HG03103 (cell line): Measurements from ENCODE around the gene TTYH1.
"Not testable (repeated sequence)": the region's sequence is repeated elsewhere in the genome, so short reads cannot be mapped to it uniquely, and the experiment has no call there.

Experiments
- ATAC-seq: cut with Tn5 transposase; IDR thresholded peaks from one replicate; pipeline ENCODE4 v1.9.1; 2021; ENCODE audit warnings: low read depth; ENCODE audit not compliant: unreplicated experiment

The TTYH1 gene

DNA sequence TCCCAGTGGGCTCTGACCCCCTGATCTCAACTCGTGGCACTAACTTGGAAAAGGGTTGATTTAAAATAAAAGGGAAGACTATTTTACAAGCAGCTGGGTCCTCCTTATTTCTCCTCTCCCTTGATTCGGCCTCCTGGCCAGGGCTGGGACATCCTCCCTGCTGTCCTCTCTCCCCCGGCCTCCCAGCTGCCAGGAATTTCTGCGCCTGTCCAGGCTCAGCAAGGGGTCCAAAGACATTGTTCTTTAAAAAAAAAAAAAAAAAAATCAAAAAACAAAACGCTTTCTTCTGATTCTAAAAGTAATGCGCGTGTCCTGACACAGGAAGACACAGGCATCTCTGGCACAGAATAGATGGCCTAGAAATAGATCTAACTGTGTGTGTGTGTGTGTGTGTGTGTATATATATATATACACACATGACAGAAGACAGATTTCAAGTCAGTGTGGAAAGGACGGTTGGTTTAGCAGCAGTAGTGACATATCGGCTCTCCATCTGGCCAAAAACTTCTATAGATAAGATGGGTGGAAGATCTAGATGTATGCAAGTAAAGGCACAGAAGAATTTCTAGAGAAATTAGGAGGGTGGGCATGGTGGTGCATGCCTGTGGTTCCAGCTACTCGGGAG, 21.5 kb downstream of the TTYH1 start:
- ATAC-seq: no peak

- ATAC-seq: no peak
These were observed 24.0 kb downstream of the TTYH1 start for GRCh38 chr19:54439174-54439851.

DNA sequence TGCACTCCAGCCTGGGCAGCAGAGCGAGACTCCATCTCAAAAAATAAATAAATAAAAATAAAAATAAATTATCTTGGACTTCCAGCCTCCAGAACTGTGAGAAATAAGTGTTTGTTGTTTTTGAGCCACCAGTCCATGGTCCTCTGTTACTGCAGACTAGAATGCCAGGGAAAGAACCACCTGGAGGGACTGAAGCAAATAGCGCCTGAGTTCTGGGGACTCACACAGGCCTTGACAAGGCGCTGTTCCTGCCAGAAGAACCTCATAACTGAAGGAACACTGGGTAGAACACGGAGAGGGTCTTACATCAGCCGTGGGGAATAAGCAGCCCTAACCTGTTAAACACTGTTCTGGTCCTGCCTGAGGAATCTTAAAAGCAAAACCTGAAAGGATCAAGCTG, 25.4 kb downstream of the TTYH1 start:
- no peak for ATAC-seq

GRCh38 chr19:54444737-54445136, 29.5 kb downstream of the TTYH1 start:
- no peak for ATAC-seq

DNA sequence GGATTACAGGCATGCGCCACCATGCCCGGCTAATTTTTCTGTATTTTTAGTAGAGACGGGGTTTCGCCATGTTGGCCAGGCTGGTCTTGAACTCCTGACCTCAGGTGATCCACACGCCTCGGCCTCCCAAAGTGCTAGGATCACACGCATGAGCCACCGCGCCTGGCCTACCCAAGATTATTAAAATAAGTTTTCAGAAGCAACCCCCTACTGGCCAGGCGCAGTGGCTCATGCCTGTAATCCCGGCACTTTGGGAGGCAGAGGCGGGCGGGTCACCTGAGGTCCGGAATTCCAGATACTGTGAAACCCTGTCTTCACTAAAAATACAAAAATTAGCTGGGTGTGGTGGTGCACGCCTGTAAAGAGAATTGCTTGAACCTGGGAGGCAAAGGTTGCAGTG, 31.1 kb downstream of the TTYH1 start:
- not testable (repeated sequence) for ATAC-seq

DNA sequence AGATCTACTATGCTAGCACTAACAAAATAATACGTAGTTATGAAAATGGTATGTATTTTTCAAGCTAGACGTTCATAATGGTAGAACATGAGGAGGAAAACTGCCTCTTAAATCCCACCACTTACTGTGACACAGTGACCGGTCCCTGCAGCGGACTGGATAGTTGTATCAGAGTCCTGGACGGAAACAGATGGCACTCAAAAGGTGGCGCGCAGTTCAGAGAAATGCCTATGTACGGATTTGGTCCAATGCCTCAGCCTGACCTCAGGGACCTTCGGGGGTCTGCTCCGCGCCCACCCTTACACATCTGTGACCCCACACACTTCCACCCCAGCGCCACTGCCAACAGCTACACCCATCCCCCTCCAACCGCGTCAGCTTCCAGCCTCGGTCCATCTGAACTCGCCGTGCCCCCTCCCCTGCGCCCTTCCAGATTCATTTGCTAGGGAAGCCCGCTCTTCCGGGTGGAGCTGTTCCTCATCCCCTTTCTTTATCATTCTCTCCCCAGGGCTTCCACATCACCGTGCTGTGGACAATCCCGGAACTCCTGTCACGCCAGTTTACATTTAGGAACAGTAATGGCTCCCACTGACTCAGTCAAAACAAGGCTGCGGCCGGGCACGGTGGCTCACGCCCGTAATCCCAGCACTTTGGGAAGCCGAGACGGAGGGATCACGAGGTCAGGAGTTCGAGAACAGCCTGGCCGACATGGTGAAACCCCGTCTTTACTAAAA, 32.9 kb downstream of the TTYH1 start:
- peak; percentile 16 for ATAC-seq

DNA sequence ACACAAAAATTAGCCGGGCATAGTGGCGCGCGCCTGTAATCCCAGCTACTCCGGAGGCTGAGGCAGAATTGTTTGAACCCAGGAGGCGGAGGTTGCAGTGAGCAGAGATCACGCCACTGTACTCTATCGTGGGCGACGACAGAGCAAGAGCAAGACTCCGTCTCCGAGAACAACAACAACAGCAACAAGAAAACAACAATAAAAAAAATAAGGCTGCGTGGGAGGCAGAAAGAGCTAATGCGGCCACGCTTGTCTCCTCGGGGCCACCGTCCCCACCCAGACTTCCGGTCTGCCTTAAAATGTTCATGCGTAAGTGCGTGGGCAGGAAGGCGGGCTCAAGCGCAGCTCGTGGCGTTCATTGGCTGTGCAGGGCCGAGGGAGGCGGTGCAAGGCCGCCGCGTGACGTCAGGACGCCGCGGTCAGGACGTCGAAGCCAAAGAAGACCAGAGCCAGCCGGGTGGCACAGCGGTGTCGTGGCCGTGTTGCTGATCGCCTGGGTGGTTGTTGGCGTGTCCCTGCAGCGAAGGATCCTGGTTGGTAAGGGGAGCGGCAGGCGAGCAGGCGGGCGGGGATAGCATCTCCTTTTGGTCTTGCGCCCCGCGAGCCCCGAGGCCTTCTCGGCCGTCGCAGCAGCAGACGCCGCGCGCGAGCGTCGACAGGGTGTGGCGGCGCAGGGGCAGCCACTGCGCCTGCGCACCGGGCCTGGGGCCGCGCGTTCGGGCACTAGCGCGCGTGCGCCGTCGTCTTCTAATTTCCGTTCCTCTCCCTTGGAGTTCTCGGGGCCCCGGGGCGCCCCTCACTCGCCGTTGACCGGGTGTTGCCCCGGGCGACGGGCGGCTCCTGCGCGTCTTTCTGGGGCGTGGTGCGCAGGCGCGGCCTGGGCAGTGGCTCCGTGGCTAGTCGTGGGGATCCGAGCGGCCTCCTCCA, 33.8 kb downstream of the TTYH1 start, which contains the start of gene LENG8:
Gene LENG8, plus strand, starts transcription at position 426 of the 927 bp plus-strand sequence. CDS start 2,146 bp downstream, outside the sequence.
- peak; percentile 85 for ATAC-seq

GRCh38 chr19:54449701-54450069, 34.4 kb downstream of the TTYH1 start:
- ATAC-seq: no peak

DNA sequence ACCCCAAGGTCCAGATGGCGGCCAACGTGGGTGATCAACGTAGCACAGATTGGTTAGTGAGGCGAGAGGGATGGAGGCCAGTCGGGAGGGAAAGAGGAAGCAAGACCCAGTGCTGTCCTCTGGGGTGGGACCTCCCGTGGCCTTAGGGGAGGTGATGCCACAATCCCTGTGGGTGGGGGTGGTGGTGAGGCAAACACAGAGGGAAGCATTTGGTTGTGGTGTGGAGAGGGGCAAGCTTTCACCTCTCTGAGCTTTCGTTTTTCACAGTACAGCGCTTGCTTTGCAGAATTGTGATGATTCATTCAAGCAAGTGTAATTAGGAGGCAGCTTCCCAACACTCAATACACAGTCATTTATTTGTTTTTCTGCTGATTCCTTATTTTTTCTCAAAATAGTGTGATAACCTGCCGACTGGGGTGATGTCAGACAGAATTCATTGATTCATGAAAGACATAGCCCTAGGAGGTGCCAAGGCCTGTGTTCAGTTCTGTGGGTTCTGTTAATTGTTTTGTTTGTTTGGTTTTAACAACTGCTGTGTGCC, 36.1 kb downstream of the TTYH1 start:
- ATAC-seq: no peak

DNA sequence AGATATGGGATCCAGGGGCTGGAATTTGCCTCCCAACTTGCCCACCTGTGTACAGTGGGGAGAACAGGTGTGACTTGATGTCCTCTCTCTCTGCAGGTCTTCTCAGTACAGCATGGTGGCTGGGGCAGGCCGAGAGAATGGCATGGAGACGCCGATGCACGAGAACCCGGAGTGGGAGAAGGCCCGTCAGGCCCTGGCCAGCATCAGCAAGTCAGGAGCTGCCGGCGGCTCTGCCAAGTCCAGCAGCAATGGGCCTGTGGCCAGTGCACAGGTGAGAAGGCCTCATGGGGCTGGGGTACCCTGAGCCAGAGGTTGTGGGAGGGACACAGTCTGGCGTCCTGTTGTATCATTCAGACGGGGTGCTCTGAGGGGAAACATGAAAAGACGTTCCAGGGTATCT, 36.7 kb downstream of the TTYH1 start:
- ATAC-seq: no peak

GRCh38 chr19:54452626-54453025, 37.4 kb downstream of the TTYH1 start:
- no peak for ATAC-seq

DNA sequence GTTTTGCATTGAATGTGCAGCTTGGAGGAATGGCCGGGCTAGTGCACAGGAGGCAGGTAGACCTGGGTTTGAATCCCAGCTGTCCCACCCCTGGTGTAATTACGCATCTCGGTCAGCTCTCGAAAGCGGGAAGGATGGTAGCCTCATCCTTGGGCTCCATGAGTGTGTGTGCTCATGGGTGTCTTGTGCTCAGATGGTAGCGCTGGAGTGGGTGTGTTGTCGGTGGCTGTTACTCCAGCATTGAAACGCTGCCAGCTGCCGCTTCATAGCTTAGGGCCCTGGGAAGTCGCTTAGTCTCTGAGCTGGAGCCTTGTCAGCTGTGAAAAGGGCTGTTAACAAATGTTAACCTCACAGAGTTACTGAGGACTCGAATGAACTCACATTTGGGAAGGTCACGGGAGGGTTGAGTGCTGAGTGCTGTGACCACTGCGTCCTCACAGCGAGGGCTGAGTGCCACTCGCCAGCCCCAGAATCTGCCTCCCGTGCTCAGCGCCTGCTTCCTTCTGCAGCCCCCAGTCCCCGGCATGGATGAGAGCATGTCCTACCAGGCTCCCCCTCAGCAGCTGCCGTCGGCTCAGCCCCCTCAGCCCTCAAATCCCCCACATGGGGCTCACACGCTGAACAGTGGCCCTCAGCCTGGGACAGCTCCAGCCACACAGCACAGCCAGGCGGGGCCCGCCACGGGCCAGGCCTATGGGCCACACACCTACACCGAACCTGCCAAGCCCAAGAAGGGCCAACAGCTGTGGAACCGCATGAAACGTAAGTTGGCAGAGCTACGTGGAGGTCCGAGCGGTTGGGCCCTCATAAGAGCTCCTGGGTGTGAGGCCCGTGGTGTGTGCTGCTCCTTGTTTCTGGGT, 38.9 kb downstream of the TTYH1 start:
- no peak for ATAC-seq

DNA sequence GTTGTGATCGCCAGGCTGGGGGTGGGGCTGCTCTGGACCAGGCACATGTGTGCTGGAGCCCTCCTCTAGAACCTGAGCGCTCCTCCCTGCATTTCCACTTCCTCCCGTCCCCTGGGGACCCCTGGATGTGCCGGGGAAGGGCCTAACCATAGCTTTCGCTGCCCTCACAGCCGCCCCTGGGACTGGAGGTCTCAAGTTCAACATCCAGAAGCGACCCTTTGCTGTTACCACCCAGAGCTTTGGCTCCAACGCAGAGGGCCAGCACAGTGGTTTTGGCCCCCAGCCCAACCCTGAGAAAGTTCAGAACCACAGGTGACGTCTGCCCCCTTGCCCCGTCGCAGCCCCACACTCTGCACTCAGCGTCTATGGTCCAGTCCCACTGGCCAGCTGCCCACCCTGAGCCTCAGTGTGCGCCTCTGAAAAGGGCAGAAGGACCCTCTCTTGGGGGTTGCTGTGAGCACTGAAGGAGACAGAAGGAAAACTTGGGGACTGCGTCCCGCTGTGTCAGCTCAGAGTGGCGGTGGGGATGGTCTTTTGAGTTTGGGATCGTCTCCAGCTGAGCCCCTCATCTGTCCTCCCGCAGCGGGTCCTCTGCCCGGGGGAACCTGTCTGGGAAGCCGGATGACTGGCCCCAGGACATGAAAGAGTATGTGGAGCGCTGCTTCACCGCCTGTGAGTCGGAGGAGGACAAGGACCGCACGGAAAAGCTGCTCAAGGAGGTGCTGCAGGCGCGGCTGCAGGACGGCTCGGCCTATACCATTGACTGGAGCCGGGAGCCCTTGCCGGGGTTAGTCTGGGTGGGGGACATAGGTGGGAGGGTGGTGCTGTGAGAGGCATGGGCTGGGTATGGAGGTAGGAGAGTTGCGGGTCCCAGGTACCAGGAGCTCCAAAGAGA, 39.8 kb downstream of the TTYH1 start:
- no peak for ATAC-seq

- no peak for ATAC-seq
These were observed 40.6 kb downstream of the TTYH1 start for GRCh38 chr19:54455786-54456422.

GRCh38 chr19:54456423-54457373, 41.4 kb downstream of the TTYH1 start:
- no peak for ATAC-seq

DNA sequence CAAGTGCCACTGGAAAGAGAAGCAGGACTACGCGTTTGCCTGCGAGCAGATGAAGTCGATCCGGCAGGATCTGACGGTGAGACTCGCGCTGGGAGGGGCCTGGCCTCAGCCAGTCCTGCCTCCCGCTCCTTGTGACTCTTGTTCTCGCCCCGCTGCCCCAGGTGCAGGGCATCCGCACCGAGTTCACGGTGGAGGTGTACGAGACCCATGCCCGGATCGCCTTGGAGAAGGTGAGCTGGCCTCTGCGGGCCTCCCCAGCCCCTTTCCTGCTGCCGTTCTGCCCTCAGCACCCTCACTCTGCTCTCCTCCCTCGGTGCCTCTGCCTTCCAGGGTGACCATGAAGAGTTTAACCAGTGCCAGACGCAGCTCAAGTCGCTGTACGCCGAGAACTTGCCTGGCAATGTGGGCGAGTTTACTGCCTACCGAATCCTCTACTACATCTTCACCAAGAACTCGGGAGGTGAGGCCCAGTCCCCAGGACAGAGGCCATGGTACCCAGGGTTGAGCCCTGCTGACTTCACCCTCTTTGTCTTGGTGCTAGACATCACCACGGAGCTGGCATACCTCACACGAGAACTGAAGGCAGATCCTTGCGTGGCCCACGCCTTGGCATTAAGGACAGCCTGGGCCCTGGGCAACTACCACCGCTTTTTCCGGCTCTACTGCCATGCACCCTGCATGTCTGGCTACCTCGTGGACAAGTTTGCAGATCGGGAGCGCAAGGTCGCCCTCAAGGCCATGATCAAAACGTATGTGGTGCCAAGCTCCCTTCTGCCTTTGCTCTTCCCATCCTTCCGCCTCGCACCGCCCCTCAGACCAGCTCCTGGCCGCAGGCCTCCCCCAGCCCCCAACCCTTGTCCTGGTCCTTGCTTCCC, 42.7 kb downstream of the TTYH1 start:
- no peak for ATAC-seq
